Sigmoid colon (tissue), 7 donors: ENCODE measurements around the gene SLC34A1. TPM values are rescaled to one million over a fixed set of nuclear protein-coding genes. Genes with fewer than 3 reads are reported as not detected.

Source experiments
- DNase-seq: peaks from one replicate; pipeline ENCODE4 v3.0.0-alpha.2; 2019
- H3K27ac ChIP-seq, 4 donors: fragments of 200-600 bp; sonication (generic); one replicate each; pipeline ENCODE4 v1.5.1; 2016 to 2019; ENCODE audit warnings: mild to moderate bottlenecking in 1 of 4
- H3K27me3 ChIP-seq, 3 donors: fragments of 200-600 bp; sonication (generic); one replicate each; pipeline ENCODE4 v1.5.1; 2019; ENCODE audit warnings: mild to moderate bottlenecking in 1 of 3
- H3K36me3 ChIP-seq, 4 donors: fragments of 200-600 bp; sonication (generic); one replicate each; pipeline ENCODE4 v1.5.1; 2016 to 2019
- H3K4me1 ChIP-seq, 4 donors: fragments of 200-600 bp; sonication (generic); one replicate each; pipeline ENCODE4 v1.5.1; 2017 to 2019
- H3K4me3 ChIP-seq, 4 donors: fragments of 200-600 bp; sonication (generic); one replicate each; pipeline ENCODE4 v1.5.1; 2017 to 2019; ENCODE audit warnings: mild to moderate bottlenecking in 2 of 4, moderate library complexity in 1 of 4
- H3K9me3 ChIP-seq, 4 donors: fragments of 200-600 bp in 3 of 4; sonication (generic) in 3 of 4; one replicate each; pipeline versions ENCODE4 v1.5.1 to v1.6.1; 2013 to 2019
- EP300 ChIP-seq, 4 donors: sonication (generic); formaldehyde crosslinking; IDR thresholded peaks; one replicate each; pipeline ENCODE4 v1.6.1; 2017; ENCODE audit warnings: antibody characterized with exemption in 4 of 4
- POLR2A ChIP-seq, 2 donors: fragments of 450-650 bp; IDR thresholded peaks; one replicate each; pipeline ENCODE4 v1.6.1; 2016; ENCODE audit warnings: antibody characterized with exemption in 2 of 2, mild to moderate bottlenecking in 2 of 2, moderate library complexity in 2 of 2
- POLR2AphosphoS5 ChIP-seq, 4 donors: sonication (generic); formaldehyde crosslinking; IDR thresholded peaks; one replicate each; pipeline ENCODE4 v1.6.1; 2017; ENCODE audit warnings: antibody characterized with exemption in 4 of 4
- WGBS, 2 donors: extraction: QIAGEN DNeasy Blood & Tissue Kit; methylation state at CpG; one replicate each; pipeline ENCODE4 v1.1.7; 2013; 5-methylcytosine and 5-hydroxymethylcytosine counted together
- intact Hi-C: fragments of 100-400 bp; cut with DNase I; formaldehyde crosslinking; loops from one replicate; pipeline ENCODE4 v1.15.1; 2023
- polyA plus RNA-seq, 3 donors: library from polyadenylated mRNA; stranded (reverse); fragments of 200-250 nt; gene quantifications; one replicate each; pipeline ENCODE4 v1.2.3, GENCODE V29; 2013
- total RNA-seq, 4 donors: library from RNA; depleted of rRNA; stranded (reverse); fragments of >200 nt; gene quantifications; one replicate each; pipeline ENCODE4 v1.1.0, GENCODE V29; 2016
- TF ChIP-seq, protein P1 (sequence below), 4 experiments: fragments of 450-650 bp in 3 of 4; fragments of 200-600 bp in 1 of 4; IDR thresholded peaks; one replicate each; pipeline ENCODE4 v1.5.1; 2016 to 2019; ENCODE audit warnings: antibody characterized with exemption in 4 of 4, mild to moderate bottlenecking in 3 of 4, moderate library complexity in 2 of 4
- donor health status: healthy with polysubstance abuse.
- donor health status: Bipolar disorder and iron deficiency.
- donor health status: healthy.

The SLC34A1 gene
- total and polyA plus RNA-seq, 7 donors: 0.04 TPM; not detected in 6

DNA sequence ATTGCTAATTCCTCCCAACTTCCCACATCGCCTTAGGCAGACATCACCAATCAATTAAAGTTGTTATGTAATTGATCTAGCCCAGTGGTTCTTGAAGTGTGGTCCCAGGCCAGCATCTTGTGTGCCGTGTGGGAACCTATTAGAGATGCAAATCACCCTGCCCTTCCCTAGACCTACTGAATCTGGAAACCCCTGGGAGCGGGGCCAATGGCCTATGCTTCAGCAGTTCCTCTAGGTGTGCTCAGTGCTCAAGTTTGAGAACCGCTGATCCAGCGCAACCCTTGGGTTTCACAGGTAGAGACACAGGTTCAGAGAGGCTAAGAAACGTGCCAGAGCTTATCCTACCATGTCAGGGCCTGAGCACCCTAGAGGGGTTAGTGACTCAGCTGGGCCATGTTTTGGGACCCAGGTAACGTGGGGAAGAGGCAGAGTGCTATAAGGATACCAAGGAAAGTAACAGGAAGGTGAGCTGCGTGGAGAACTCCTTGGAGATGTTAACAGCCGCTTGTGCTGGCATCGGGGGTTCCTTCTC lies 4.4 kb downstream of the SLC34A1 start:
- Histone ChIP-seq H3K27ac (no peak overlapping the region), H3K27me3 (peaks cover 0 to 12% (median 4%) of the 10 kb centered on the region in 3 donors), H3K4me1 (peaks cover 0 to 4% (median 0%) of the 10 kb centered on the region in 4 donors), H3K36me3 (no peaks in the 10 kb centered on the region), H3K9me3 (no peaks in the 10 kb centered on the region), H3K4me3 (no peak overlapping the region)
- TF ChIP-seq EP300 (IDR thresholded peaks at IDR 0.05) (no peak), POLR2A (IDR thresholded peaks at IDR 0.05) (no peak), POLR2AphosphoS5 (IDR thresholded peaks at IDR 0.05) (no peak)
- TF ChIP-seq, protein P1, sequence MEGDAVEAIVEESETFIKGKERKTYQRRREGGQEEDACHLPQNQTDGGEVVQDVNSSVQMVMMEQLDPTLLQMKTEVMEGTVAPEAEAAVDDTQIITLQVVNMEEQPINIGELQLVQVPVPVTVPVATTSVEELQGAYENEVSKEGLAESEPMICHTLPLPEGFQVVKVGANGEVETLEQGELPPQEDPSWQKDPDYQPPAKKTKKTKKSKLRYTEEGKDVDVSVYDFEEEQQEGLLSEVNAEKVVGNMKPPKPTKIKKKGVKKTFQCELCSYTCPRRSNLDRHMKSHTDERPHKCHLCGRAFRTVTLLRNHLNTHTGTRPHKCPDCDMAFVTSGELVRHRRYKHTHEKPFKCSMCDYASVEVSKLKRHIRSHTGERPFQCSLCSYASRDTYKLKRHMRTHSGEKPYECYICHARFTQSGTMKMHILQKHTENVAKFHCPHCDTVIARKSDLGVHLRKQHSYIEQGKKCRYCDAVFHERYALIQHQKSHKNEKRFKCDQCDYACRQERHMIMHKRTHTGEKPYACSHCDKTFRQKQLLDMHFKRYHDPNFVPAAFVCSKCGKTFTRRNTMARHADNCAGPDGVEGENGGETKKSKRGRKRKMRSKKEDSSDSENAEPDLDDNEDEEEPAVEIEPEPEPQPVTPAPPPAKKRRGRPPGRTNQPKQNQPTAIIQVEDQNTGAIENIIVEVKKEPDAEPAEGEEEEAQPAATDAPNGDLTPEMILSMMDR (IDR thresholded peaks at IDR 0.05): no peak
- DNase-seq: no peak
- intact Hi-C loops: no loop called here
- WGBS, 2 donors: 91 to 94% methylated on average over 10 of the region's 10 CpGs

DNA sequence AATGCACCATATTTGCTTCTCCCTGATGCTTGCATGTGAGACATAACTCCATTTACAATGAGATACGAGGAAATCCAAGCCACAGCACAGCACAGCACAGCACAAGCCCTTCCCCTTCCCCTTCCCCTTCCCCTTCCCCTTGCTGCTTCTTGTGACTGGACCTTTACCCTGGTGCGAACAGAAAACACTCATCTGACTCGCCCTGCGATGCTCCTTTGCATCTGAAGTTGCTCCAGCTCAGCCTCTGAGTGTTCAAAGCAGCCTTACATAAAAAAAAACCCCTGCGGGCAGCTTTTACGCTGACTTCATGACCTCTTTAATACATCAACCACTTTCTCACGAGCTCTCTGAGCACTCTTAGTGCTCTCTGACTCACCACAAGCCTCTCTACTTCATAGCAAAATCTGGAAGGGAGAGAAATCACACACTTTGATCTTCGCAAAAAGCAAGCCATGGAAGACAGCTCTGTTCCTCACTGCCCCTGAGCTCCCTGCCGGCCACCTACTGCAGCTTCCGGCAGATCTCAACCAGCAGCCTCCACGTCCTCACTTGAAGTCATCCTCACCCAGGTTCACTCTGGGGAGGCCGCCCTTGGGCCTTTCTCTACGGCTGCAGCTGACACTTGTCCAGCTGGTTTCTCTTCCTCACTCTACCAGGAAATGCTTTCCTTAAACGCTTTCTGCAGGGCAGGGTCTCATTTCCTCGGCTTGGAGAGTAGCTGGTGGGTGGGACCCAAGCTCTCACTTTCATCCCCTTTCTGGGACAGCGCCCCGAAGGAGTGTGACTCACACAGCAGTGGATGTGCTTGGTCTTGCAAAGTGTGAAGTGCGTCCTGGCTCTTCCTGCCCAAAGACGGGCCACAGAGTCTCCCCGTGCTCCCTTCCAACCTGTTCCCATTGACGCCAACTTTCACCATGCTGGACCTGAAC lies 5.3 kb downstream of the SLC34A1 start:
- intact Hi-C loops: loop anchor here (1.0 kb wide), 2 partner anchors 65 to 112 kb away; no protein-coding TSS in a partner anchor
- Histone ChIP-seq H3K4me3 (no peak overlapping the region), H3K36me3 (no peaks in the 10 kb centered on the region), H3K27me3 (peaks cover 0 to 12% (median 4%) of the 10 kb centered on the region in 3 donors), H3K4me1 (peaks cover 0 to 4% (median 0%) of the 10 kb centered on the region in 4 donors), H3K27ac (peak overlapping the region in 3 of 4 donors; percentile 6 to 38 (median 23)), H3K9me3 (no peaks in the 10 kb centered on the region)
- TF ChIP-seq, protein P1 (IDR thresholded peaks at IDR 0.05): no peak
- no peak for TF ChIP-seq POLR2A (IDR thresholded peaks at IDR 0.05)
- WGBS, 2 donors: 39 to 47% methylated on average over 21 of the region's 21 CpGs
- no peak for DNase-seq

DNA sequence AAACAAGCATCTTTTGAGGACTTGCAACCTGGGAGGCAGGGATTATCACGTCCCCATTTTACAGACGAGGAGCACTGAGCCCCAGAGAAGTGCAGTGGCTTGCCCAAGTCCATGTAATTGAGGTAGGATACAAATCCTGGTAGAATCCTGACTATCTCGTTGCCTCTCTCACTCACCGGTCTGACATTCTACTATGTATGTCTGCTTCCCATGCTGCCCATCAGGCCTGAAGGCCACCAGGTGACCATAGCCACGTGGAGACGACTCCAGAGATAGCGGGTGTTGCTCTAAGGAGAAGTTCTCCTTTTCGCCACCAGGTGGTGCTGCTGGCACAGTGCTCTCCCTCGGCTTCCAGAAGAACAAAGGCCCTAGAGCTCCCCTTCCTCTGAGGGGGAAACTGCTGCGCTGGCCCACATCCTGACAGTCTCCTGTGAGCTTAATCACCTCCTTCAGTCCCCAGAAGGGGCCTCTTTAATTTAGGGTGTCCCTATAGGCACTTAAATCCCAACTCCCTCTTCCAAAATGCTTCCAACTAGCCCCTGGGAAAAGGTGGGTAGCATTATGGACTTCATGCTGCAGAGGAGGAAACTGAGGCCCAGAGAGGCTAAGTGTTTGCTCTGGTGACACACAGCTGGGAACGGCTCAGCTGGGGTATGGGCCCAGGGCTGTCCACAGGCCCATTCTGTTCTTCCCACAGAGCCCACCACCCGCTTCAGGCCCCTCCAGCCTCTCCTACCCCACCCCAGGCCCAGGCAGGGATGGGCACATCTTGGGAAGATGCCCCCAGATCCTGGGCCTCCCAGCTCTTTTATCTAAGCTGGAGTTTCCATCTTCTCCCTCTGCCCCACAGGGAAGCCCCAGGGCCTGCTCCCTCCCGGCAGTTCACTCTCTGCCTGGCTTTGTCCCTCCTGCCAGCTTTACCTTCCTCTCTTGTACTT lies 6.4 kb downstream of the SLC34A1 start:
- H3K27ac ChIP-seq: peak overlapping the region in 1 of 4 donors; percentile 6
- TF ChIP-seq POLR2AphosphoS5 (IDR thresholded peaks at IDR 0.05) (no peak), EP300 (IDR thresholded peaks at IDR 0.05) (no peak), POLR2A (IDR thresholded peaks at IDR 0.05) (no peak)
- TF ChIP-seq, protein P1 (IDR thresholded peaks at IDR 0.05): peak; percentile 95 to 98 (median 96)

DNA sequence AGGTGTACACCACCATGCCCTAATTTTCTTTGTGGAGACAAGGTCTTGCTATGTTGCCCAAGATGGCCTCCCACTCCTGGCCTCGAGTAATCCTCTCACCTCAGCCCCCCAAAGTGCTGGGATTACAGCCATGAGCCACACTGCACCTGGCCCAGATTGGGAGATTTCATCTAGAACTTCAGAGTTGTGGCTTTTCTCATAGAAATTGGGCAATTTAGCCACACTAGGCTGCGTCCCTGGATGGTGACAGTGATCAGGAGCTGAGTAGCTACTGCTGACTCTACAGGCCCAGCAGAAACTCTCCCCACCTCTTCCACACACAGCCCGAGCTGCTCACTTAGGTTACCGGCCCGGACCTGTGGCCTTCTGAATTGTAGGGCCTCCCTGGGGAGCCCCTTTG lies 8.5 kb downstream of the SLC34A1 start:
- H3K4me3 ChIP-seq: no peak overlapping the region
- no peak overlapping the region for H3K27ac ChIP-seq
- no peaks in the 10 kb centered on the region for H3K36me3 ChIP-seq
- no peak for DNase-seq
- peaks cover 0 to 42% (median 21%) of the 10 kb centered on the region in 3 donors for H3K27me3 ChIP-seq
- H3K9me3 ChIP-seq: no peaks in the 10 kb centered on the region
- peaks cover 0 to 4% (median 0%) of the 10 kb centered on the region in 4 donors for H3K4me1 ChIP-seq
- TF ChIP-seq EP300 (IDR thresholded peaks at IDR 0.05) (no peak), POLR2A (IDR thresholded peaks at IDR 0.05) (no peak), POLR2AphosphoS5 (IDR thresholded peaks at IDR 0.05) (no peak)
- TF ChIP-seq, protein P1 (IDR thresholded peaks at IDR 0.05): no peak
- 72 to 88% methylated on average over 5 of the region's 5 CpGs for WGBS, 2 donors
- intact Hi-C loops: no loop called here

More for the DNA sequence above, 6.4 kb downstream of the SLC34A1 start:
- Histone ChIP-seq H3K27me3 (peaks cover 0 to 21% (median 4%) of the 10 kb centered on the region in 3 donors), H3K9me3 (no peaks in the 10 kb centered on the region), H3K4me3 (no peak overlapping the region), H3K36me3 (no peaks in the 10 kb centered on the region), H3K4me1 (peaks cover 0 to 4% (median 0%) of the 10 kb centered on the region in 4 donors)
- WGBS, 2 donors: 25 to 29% methylated on average over 13 of the region's 13 CpGs
- peak; percentile 89 for DNase-seq
- intact Hi-C loops: loop anchor here (1.0 kb wide), 2 partner anchors 64 to 111 kb away; no protein-coding TSS in a partner anchor
